GM19438 (cell line): ENCODE results near the gene BSN.

Experiments
- ATAC-seq: cut with Tn5 transposase; IDR thresholded peaks from one replicate; pipeline ENCODE4 v1.9.1; 2021; ENCODE audit warnings: low read depth; ENCODE audit not compliant: unreplicated experiment

Gene BSN

DNA sequence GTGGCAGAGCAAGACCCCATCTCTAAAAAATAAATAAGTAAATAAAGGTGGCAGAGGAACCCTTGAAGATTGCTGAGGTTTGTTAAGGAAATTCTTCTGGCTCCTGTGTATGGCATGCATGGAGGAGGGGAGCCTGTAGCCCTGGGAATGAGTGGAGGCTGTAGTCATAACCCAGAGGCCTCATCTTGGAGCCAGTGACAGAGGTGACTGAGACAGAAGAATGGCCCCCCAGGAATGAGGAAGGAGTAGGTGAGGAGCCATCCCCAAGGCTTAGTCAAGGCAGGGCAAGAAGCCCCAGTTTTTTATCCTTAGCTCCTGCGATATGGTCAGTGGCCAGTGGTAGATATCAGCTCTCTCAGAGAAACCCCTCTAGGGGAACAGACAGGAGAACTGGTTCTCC, 46.5 kb downstream of the BSN start:
- ATAC-seq, result no peak

DNA sequence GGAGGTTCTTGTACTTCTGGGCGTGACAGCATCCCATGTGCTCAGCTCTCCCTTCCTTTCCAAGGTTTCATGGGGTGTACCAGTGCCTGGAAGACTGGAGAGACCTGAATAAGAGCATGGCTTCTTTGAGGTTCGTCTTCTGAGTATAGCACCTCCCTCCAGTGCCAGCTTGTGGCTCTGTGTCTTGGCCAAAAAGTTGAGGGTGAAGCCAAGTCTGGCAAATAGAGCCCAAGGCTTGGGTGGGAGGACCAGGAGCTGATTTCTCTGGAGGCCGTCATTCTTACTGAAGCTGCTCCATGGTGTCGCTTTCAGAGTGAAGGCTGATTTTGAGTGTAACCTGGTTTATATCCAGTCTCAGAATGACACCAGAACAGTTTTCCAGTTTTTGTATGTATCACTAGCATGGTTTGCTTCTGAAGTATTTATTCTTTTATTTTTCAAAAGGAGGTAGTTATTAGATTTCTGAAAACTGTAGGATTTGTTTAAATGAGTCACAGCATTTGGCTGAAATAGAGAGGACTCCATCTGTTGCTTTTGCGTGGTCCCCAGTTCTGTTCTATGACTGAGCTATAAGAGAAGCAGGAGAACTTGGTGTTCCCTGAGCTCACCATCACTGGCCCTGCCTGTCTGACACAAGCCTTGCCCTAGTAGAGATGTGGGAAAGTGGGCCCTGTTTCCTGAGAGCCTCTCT, 47.2 kb downstream of the BSN start:
- ATAC-seq, result no peak

GRCh38 chr3:49602049-49602554, 47.8 kb downstream of the BSN start:
- no peak for ATAC-seq

- no peak for ATAC-seq
Observed at GRCh38 chr3:49602877-49603411, 48.7 kb downstream of the BSN start.

GRCh38 chr3:49606427-49606826, 52.1 kb downstream of the BSN start:
- ATAC-seq, result no peak

DNA sequence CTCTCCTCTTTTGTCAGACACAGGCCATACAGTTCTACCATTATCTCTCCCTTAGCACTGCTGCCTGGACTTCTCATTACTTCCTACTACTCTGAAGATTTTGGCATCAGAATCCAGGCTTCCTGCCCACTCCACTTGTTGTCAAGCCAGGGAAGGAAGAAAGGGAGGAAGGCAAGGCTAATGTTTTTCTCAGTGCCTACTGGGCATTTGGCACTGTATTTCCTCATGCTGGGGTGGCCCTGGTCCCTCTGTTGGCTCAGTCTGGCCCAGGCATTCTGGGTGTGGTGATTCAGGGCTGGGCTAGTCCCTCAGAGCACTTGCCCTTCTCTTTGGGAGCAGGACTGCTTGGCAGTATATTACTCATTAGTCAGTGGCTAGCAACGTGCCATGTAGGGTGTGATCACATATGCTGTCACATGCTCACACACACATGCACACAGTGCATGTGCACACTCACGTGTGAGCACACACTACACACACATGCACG, 52.9 kb downstream of the BSN start:
- no peak for ATAC-seq

GRCh38 chr3:49607796-49608195, 53.5 kb downstream of the BSN start:
- ATAC-seq, result no peak

DNA sequence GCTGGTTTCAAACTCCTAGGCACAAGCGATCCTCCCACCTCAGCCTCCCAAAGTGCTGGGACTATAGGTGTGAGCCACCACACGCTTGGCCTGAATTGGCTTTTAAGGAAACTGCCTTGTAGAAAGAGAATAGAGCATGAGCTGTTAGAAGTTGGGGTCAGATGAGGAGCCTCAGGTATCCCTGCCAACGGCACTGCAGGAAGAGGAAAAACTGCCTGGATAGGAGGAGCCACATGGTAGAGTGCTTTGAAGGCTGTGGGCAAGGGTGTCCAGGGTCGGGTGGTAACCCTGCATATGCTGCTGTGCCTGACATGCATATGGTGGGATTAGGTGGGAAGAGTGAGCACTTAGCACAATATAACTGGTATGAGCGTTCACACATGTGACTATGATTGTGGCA, 55.0 kb downstream of the BSN start:
- ATAC-seq, result no peak

- no peak for ATAC-seq
Observed at GRCh38 chr3:49609815-49610214, 55.5 kb downstream of the BSN start.

- ATAC-seq, result no peak
Observed at GRCh38 chr3:49610666-49611280, 56.5 kb downstream of the BSN start.

DNA sequence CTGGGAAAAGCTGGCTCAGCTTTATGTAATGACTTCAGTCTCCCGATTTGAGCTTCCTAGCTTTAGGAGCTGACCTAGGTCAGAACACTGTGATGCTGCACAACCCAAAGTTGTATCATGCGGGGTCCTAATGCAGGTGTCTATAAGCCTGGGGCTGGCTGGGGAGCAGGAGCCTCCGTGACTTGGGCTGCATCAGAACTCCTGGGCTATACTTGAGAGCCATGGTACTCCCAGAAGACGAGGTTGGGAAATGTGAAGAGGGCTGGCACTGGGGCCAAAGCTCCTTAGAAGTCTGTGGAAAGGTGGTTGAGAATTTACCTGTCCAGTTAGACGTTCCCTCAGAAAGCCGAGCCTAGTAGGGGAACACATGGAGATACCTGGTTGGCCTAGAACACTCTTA, 57.0 kb downstream of the BSN start:
- ATAC-seq, result no peak

GRCh38 chr3:49611719-49612118, 57.4 kb downstream of the BSN start:
- ATAC-seq, result no peak

GRCh38 chr3:49614936-49615335, 60.7 kb downstream of the BSN start:
- no peak for ATAC-seq

- no peak for ATAC-seq
Observed at GRCh38 chr3:49616061-49616460, 61.8 kb downstream of the BSN start.

DNA sequence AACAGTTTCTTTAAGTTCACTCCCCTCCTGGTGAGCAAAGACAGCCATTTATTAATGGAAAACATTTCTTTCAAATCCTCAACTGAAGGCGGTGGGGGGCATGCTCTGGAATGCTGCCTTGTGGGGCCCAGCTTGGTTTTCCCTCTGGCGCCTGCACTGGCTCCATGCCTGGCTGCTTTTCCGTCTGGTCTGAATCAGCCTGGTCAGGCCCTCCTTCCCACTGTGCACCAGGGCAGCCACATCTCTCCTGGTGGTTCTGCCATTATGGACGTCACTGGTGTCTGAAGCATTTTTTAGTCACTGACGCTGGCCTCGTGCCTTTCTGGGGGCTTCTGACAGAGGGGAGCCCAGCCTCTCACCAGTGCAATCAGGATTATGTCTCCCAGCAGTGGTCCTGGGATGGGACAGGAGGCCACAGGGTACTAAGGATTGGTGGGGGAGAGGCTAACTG, 62.2 kb downstream of the BSN start:
- no peak for ATAC-seq

DNA sequence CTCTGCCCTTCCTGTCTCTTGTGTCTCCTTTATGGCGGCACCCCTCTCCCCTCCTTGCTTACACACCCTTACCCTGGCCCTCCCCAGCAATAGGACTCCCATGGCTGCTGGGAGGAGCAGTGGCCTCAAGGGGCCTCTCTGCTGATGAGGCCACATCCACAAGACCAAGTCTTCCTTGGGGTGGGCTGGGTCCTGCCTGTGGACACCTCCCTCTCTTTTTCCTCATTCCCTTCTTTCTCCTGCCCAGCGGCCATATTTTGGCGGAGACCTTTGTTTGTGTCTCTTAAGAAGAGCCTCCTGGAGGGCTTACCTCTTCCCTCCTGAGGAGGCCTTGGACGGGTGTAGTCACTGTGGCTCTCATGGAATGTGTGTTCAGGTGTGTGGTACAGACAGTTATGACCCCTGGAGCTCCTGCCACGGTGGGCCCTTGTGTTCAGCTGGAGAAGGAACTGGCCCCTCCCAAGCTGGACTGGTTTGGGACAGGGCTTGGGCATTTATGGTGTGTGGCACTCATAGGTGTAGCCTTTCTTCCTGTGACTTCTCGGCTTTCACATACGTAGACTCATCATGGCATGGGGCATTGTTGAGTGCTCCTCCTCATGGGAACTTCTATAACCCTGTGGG, 63.2 kb downstream of the BSN start:
- no peak for ATAC-seq

DNA sequence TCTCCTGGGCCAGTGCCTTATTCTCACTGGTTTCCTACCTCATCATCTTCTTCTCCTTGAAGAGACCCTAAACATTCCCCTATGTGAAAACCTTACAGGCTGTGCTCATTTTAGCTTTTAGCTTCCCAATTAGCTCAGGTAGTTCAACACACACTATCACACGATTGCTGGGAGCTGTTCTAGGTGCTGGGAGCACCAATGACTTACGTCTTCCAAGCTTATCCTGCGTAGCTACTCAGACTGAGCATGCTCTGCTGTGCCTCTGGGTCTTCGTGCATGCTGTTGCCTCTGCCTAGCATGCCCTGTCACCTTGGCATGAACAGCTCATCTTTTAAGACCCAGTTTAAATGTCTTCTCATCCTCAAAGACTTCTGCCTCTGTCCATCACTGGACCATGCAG, 64.1 kb downstream of the BSN start:
- ATAC-seq, result no peak

DNA sequence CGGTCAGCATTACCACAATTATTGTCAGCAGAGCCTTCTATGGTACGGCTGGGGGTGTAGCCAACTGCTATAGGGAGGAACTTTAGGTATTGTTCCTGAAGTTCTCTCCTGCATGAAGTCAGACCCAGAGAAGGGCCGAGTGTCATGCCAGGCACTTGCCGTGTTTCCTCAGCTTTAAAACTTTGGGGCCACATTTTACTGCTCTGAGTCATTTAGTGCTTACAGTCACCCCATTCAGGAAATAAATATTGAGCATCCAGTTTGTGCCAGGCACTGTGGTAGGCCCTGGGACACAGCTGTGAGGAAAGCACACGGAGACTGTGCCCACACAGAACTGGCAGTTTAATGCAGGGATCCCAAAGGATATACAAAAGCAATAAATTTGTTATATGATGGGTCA, 65.4 kb downstream of the BSN start:
- ATAC-seq, result no peak

DNA sequence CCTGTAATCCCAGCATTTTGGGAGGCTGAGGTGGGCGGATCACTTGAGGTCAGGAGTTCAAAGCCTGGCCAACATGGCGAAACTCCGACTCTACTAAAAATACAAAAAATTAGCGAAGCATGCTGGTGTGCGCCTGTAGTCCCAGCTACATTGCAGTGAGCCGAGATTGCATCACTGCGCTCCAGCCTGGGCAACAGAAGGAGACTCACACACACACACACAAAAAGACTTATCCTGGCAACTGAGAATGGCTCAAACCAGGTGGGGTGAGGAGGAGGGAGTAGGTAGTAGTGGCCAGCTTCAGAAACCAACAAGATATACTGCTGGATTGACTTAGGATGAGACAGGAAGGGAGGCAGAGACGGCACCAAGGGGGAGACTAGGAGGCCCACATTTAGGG, 66.5 kb downstream of the BSN start:
- ATAC-seq, result no peak

DNA sequence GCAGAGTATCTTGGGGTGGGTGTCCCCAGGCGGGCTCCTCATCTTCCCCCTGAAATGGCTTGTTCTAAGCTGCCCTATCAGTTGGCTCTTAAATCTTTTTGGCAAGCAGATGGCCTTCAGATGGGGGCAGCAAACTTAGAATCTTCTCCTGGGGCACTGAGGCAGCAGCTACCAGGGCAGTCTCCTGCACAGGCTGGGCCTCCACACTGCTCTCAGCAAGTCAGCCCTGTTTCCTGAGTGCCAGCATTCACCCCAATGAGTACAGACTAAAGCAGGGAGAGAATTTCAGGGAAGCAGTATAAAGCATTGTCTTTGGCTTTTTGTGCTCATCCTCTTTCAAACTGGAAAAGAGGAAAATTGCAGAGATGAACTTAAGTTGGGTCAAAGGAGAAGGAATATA, 68.8 kb downstream of the BSN start:
- no peak for ATAC-seq

GRCh38 chr3:49625071-49625470, 70.8 kb downstream of the BSN start:
- ATAC-seq, result no peak
